ENCODE data around the gene ADSS2.

GRCh38 chr1:244412176-244412575, 39.5 kb downstream of the ADSS2 start:
- TF ChIP-seq POLR2A (IDR thresholded peaks at IDR 0.05) (no peak), CTCF (IDR thresholded peaks at IDR 0.05) (no peak)

Data from heart left ventricle (tissue), 13 donors.